Skeletal muscle tissue (tissue), 4 donors: ENCODE data around the gene RNF10. TPM values are rescaled to one million over a fixed set of nuclear protein-coding genes. Genes with fewer than 3 reads are reported as not detected.
"Not testable (repeated sequence)": the region's sequence is repeated elsewhere in the genome, so short reads cannot be mapped to it uniquely, and the experiment has no call there.

Source experiments
- H3K27ac ChIP-seq: one replicate; pipeline ENCODE4 v1.7.0; 2013; ENCODE audit warnings: mild to moderate bottlenecking, low read depth, low read length, inconsistent platforms
- H3K27me3 ChIP-seq, 3 donors: one replicate each; pipeline ENCODE4 v1.7.0; 2013; ENCODE audit warnings: low read length in 3 of 3; ENCODE audit not compliant: control insufficient read depth in 3 of 3, insufficient read depth in 3 of 3
- H3K36me3 ChIP-seq, 3 donors: one replicate each; pipeline ENCODE4 v1.7.0; 2013; ENCODE audit warnings: low read length in 3 of 3; ENCODE audit not compliant: control insufficient read depth in 3 of 3, insufficient read depth in 3 of 3
- H3K4me1 ChIP-seq, 3 donors: one replicate each; pipeline ENCODE4 v1.7.0; 2013; ENCODE audit warnings: low read length in 3 of 3, mild to moderate bottlenecking in 3 of 3; ENCODE audit not compliant: control insufficient read depth in 3 of 3, insufficient read depth in 3 of 3
- H3K4me3 ChIP-seq, 3 donors: one replicate each; pipeline ENCODE4 v1.7.0; 2013; ENCODE audit warnings: low read length in 3 of 3
- H3K9ac ChIP-seq, 3 donors: one replicate each; pipeline ENCODE4 v1.7.0; 2013; ENCODE audit warnings: low read length in 3 of 3, mild to moderate bottlenecking in 3 of 3, moderate library complexity in 2 of 3, low read depth in 1 of 3
- H3K9me3 ChIP-seq, 3 donors: one replicate each; pipeline ENCODE4 v1.7.0; 2013; ENCODE audit warnings: low read length in 3 of 3; ENCODE audit not compliant: control insufficient read depth in 3 of 3
- total RNA-seq: library from RNA; depleted of rRNA; stranded (reverse); fragments of >200 nt; gene quantifications from one replicate; pipeline ENCODE4 v1.2.3, GENCODE V29; 2014
- donor health status: Osteomylitis.

Gene RNF10
- total RNA-seq, 1 donor from 2014 or later, result 118 TPM

DNA sequence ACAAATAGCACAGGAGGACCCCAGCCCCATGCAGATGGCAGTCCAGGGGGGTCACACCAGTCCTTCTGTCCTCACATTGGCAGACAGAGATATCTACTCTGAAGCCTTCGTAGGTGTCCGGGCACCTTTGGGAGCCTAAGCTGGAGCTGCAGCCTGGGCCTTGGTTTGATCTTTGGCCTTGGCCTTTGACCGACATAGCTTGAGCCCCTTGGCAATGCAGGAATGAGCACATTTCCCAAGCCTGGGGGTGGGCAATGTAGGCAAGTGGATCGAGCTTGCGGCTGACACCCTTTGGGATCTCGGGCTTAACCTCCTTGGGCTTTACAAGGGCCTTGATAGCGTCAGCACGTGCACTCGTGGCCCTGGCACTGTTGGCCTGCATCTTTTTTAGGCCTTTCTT, 11.6 kb upstream of the RNF10 start:
- Histone ChIP-seq H3K9ac (no peak overlapping the region), H3K4me3 (no peak overlapping the region), H3K4me1 (no peaks in the 10 kb centered on the region), H3K27me3 (no peaks in the 10 kb centered on the region), H3K36me3 (peaks cover 9 to 22% (median 13%) of the 10 kb centered on the region in 3 donors), H3K27ac (no peak overlapping the region), H3K9me3 (no peaks in the 10 kb centered on the region)

DNA sequence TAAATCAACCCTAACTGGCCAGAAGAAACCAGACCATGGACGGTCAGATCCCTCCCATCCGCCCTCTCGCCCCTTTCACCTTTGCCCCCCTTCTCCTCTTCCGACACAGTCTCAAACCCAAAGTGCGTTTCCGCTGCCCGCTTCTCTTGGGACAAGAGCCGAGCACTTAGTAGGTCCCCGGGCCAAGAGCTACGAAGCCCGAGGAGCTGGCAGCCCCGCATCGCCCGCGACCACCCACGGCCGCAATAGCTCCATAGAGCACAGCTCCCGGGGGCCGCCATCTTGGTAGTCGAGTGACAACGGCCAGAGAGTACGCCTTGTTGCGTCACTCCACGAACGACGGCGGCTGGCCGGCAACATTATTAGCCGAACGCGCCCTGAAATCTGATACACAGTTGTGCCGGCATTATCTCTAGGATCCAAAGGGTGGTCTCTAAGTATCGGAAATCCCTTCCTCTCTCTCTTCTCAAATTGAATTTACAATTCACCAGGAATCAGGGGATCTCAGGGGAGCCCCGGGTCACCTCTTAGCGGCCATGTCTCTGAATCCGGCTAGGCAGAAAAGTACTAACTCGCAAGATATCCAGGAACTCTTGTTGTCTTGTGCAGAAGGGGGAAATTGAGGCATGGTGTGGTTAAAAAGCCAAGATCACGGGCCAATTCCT, 5.2 kb upstream of the RNF10 start, which contains the start of gene COQ5:
Gene COQ5 (minus strand): TSS at position 298 of the 665 bp plus-strand sequence. CDS start 17 bp downstream, at position 281.
- H3K4me3 ChIP-seq, result peak within 1 kb of the TSS; percentile 96 to 98 (median 97)
- H3K27ac ChIP-seq, result peak within 1 kb of the TSS; percentile 91
- peak within 1 kb of the TSS; percentile 95 to 98 (median 96) for H3K9ac ChIP-seq
- no peaks in the 10 kb centered on the region for H3K27me3 ChIP-seq
- H3K4me1 ChIP-seq, result peaks cover 3 to 5% (median 4%) of the 10 kb centered on the region in 3 donors
- H3K36me3 ChIP-seq, result peaks cover 0 to 4% (median 3%) of the 10 kb centered on the region in 3 donors
- no peaks in the 10 kb centered on the region for H3K9me3 ChIP-seq

DNA sequence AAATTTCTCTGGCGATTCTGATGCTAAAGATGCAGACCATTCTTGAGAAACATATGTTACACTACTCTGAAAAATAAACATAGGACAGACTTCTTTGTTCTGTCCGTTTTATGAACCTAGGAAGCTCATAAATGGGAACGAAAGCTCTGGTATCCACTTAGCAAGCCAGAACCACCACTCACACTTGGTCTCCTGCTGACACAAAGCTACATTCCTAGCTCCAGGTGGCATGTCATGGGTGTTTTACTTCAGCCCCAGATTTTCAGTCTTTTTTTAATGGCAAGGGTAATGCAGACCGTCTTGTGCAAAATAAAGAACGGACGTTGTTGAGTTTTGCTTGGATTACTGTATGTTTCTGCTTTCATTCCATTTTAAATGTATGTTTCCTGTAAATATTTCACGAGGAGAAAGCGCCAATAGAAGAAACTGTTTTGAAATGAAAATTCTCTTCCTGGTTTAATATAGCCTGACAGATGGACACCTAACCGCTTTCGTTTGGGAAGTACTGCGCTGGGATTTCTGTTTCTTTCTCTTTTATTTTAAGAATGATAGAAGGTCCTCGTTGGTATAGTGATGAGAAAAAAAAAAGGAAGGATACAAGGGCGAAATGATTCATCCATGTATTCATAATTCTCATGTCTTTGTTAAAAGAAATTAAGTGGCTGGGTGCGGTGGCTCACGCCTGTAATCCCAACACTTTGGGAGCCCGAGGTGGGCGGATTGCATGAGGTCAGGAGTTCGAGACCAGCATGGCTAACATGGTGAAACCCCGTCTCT, 4.3 kb upstream of the RNF10 start:
- Histone ChIP-seq H3K4me3 (peak overlapping the region; percentile 96 to 98 (median 97)), H3K27ac (peak overlapping the region; percentile 91)

DNA sequence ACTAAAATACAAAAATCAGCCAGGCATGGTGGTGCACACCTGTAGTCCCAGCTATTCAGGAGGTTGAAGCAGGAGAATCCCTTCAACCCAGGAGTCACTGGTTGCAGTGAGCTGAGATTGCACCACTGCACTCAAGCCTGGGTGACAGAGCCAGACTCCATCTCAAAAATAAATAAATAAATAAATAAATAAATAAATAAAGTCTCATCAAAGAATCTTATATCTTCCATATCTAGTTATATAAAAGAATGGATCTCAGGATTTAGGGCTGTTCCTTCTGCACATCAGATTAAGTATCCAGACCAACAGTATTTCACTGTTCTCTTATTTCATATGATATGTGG, 3.8 kb upstream of the RNF10 start:
- H3K27me3 ChIP-seq, H3K27ac ChIP-seq, H3K9me3 ChIP-seq, H3K9ac ChIP-seq, H3K36me3 ChIP-seq, H3K4me1 ChIP-seq: not testable (repeated sequence)
- H3K4me3 ChIP-seq, result peak overlapping the region in 1 of 3 donors; percentile 97

More for the DNA sequence above, 4.3 kb upstream of the RNF10 start:
- Histone ChIP-seq H3K27me3 (no peaks in the 10 kb centered on the region), H3K9me3 (no peaks in the 10 kb centered on the region), H3K36me3 (peaks cover 0 to 6% (median 4%) of the 10 kb centered on the region in 3 donors), H3K9ac (peak overlapping the region; percentile 95 to 98 (median 96)), H3K4me1 (peaks cover 3 to 5% (median 4%) of the 10 kb centered on the region in 3 donors)

DNA sequence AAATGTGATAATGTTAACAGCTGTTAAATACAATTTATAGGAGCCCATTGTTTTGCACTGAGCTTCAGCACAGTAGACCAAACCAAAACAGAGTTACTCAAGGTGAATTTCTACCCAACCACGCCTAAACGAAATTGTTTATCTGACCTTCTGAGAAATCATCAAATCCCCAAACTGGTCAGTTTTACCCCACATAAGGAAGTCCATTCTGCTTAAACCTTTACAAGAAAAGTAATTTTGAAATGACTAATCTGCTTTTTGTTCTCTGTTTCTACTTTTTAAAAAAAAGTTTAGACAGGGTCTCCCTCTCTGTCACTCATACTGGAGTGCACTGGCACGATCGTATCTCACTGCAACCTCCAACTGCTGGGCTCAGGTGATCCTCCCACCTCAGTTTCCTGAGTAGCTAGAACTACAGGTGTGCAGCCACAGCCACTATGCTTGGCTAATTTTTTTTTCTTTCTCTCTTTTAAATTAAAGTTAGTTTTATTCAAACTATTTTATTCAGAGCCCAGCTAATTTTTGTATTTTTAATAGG, 1.4 kb upstream of the RNF10 start:
- Histone ChIP-seq H3K27ac (no peak overlapping the region), H3K4me1 (peaks cover 25 to 27% (median 26%) of the 10 kb centered on the region in 3 donors), H3K9ac (no peak overlapping the region), H3K36me3 (peaks cover 2 to 9% (median 5%) of the 10 kb centered on the region in 3 donors), H3K9me3 (no peaks in the 10 kb centered on the region), H3K27me3 (no peaks in the 10 kb centered on the region), H3K4me3 (no peak overlapping the region)

DNA sequence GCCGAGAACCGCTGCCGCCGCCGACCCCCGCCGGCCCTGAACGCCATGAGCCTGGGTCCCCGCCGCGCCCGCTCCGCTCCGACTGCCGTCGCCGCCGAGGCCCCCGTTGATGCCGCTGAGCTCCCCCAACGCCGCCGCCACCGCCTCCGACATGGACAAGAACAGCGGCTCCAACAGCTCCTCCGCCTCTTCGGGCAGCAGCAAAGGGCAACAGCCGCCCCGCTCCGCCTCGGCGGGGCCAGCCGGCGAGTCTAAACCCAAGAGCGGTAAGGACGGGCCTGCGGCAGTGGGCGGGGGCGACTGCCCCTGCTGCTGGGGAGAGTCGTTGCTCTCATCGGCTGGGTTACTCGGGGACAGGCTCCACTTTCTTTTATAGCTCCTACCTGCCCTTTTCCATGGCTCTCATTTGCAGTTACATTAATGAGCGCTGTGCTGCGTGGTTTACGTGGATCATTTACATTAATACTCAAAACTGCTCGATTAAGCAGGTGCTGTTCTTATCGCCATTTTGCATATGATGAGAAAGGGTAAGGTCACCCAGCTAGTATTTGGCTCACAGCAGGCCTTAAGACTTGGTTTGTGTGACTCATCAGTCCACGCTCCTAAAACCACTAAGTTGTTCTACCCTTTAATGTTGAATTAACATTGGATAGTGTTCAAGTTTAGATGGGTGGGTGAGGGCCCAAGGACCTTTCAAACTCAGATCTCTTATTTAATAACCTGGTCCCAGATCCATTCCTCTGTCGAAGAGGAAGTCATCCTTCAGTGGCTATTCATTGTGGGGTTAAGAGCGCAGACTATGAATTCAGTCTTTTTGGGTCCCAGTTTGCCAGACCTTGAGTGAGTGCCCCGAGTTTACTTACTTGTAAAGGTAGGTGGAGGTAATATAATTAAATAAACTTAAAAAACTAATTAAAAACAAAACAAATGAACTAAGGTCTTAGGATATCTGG, 823 bp downstream of the RNF10 start:
- Histone ChIP-seq H3K4me3 (peak overlapping the region; percentile 73 to 98 (median 87)), H3K27ac (peak overlapping the region; percentile 98), H3K9me3 (no peaks in the 10 kb centered on the region), H3K36me3 (peaks cover 2 to 9% (median 5%) of the 10 kb centered on the region in 3 donors), H3K9ac (peak overlapping the region; percentile 92 to 98 (median 98)), H3K27me3 (no peaks in the 10 kb centered on the region), H3K4me1 (peaks cover 39 to 45% (median 39%) of the 10 kb centered on the region in 3 donors)

DNA sequence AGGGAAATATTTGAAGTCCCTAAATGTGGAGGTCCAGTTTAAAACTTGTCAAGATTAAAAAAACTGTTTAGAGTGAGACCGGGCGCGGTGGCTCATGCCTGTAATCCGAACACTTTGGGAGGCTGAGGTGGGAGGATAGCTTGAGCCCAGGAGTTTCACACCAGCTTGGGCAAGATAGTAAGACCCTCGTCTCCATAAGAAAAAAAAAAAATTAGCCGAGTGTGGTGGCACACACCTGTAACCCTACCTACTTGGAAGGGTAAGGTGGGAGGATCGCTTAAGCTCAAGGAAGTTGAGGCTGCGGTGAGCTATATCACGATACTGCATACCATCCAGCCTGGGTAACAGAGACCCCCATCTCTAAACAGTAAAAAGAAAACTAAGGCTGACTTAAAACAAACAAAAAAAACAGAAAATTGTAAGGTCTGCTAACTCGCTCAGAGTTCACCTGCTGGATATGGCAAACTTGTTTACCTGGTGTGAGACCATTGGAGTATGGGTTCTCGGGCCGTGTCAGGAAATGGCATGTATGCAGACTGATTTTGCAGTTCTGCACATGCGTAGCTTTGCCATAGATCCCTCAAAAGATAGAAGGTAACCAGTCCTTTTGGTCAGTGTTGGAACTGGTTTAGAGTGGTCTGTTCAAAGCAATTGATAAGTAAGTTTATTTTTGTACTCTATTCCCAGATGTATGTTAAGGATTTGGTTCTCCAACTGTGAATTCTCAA, 2.1 kb downstream of the RNF10 start:
- Histone ChIP-seq H3K27ac (peak overlapping the region; percentile 98), H3K27me3 (no peaks in the 10 kb centered on the region), H3K4me1 (peaks cover 49 to 55% (median 52%) of the 10 kb centered on the region in 3 donors), H3K9me3 (no peaks in the 10 kb centered on the region), H3K9ac (peak overlapping the region; percentile 92 to 98 (median 98)), H3K36me3 (peaks cover 2 to 9% (median 5%) of the 10 kb centered on the region in 3 donors), H3K4me3 (peak overlapping the region; percentile 73 to 98 (median 87))

DNA sequence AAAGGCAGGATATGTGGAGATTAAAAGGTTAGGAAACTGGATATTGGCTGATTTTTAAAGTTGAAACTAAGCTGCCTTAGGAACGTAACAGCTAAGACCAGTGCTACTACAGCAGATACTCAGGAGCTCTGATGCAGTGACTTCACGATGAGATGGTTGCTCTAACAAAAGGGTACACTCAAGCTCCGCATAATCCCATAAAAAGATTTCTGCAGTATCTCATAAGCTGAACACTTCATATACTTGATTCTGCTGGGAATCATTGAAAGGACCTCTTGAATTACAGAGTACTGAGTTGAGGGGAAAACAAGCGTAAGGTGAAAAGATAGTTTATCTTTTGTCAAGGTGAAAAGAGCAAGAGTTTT, 3.7 kb downstream of the RNF10 start:
- peak overlapping the region; percentile 54 to 98 (median 92) for H3K9ac ChIP-seq
- peak overlapping the region; percentile 55 to 76 (median 73) for H3K4me3 ChIP-seq
- H3K27me3 ChIP-seq, result no peaks in the 10 kb centered on the region
- H3K27ac ChIP-seq, result peak overlapping the region; percentile 98
- no peaks in the 10 kb centered on the region for H3K9me3 ChIP-seq
- H3K4me1 ChIP-seq, result peaks cover 52 to 63% (median 55%) of the 10 kb centered on the region in 3 donors
- peaks cover 4 to 12% (median 5%) of the 10 kb centered on the region in 3 donors for H3K36me3 ChIP-seq
